GM04503 (cell line): ENCODE results near the gene TENM3.

Experiments
- DNase-seq: peaks from one replicate; pipeline ENCODE4 v3.0.0-alpha.2; 2012; ENCODE audit warnings: low read depth

TENM3 gene

GRCh38 chr4:182569561-182569960 lies 326.4 kb downstream of the TENM3 start:
- DNase-seq, result no peak

- DNase-seq, result no peak
Observed at GRCh38 chr4:182574706-182575105, 331.5 kb downstream of the TENM3 start.

- DNase-seq, result no peak
Observed at GRCh38 chr4:182575225-182575624, 332.0 kb downstream of the TENM3 start.

- DNase-seq, result no peak
Observed at GRCh38 chr4:182576601-182577289, 333.5 kb downstream of the TENM3 start.

GRCh38 chr4:182577411-182577810 lies 334.2 kb downstream of the TENM3 start:
- no peak for DNase-seq

- peak; percentile 34 for DNase-seq
Observed at GRCh38 chr4:182578402-182578801, 335.2 kb downstream of the TENM3 start.

GRCh38 chr4:182582245-182582644 lies 339.0 kb downstream of the TENM3 start:
- DNase-seq, result no peak

GRCh38 chr4:182583703-182584415 lies 340.7 kb downstream of the TENM3 start:
- DNase-seq, result no peak

GRCh38 chr4:182585321-182585720 lies 342.1 kb downstream of the TENM3 start:
- no peak for DNase-seq

- no peak for DNase-seq
Observed at GRCh38 chr4:182589100-182589499, 345.9 kb downstream of the TENM3 start.

GRCh38 chr4:182593402-182593801 lies 350.2 kb downstream of the TENM3 start:
- no peak for DNase-seq

- DNase-seq, result no peak
Observed at GRCh38 chr4:182593864-182594263, 350.7 kb downstream of the TENM3 start.

GRCh38 chr4:182600093-182600492 lies 356.9 kb downstream of the TENM3 start:
- DNase-seq, result no peak

- DNase-seq, result no peak
Observed at GRCh38 chr4:182600856-182601255, 357.7 kb downstream of the TENM3 start.

- peak; percentile 21 for DNase-seq
Observed at GRCh38 chr4:182604161-182604622, 361.0 kb downstream of the TENM3 start.

- DNase-seq, result no peak
Observed at GRCh38 chr4:182604953-182605352, 361.8 kb downstream of the TENM3 start.

GRCh38 chr4:182608525-182608924 lies 365.3 kb downstream of the TENM3 start:
- no peak for DNase-seq

- no peak for DNase-seq
Observed at GRCh38 chr4:182616476-182616875, 373.3 kb downstream of the TENM3 start.

- DNase-seq, result no peak
Observed at GRCh38 chr4:182619660-182620059, 376.5 kb downstream of the TENM3 start.

- DNase-seq, result no peak
Observed at GRCh38 chr4:182620111-182620980, 377.1 kb downstream of the TENM3 start.

- no peak for DNase-seq
Observed at GRCh38 chr4:182624281-182624680, 381.1 kb downstream of the TENM3 start.

- DNase-seq, result no peak
Observed at GRCh38 chr4:182625193-182625592, 382.0 kb downstream of the TENM3 start.

- no peak for DNase-seq
Observed at GRCh38 chr4:182627996-182628395, 384.8 kb downstream of the TENM3 start.
